Cardiac muscle cell (in vitro differentiated cells and primary cell): Measurements from ENCODE around the gene EVC2. TPM values are rescaled to one million over a fixed set of nuclear protein-coding genes. Genes with fewer than 3 reads are reported as not detected.

ENCODE experiments used
- DNase-seq, 2 donors: peaks; one replicate each; pipeline versions ENCODE4 v3.0.0 to v3.0.0-alpha.2; 2010 to 2017; ENCODE audit warnings: low read depth in 1 of 2, low spot score in 1 of 2
- H3K27ac ChIP-seq: fragments of 200-600 bp; sonication (generic); 2 replicates; pipeline ENCODE4 v1.5.1; 2016
- H3K27me3 ChIP-seq: fragments of 200-600 bp; sonication (generic); 2 replicates; pipeline ENCODE4 v1.6.0; 2016; ENCODE audit warnings: control low read depth
- H3K36me3 ChIP-seq: fragments of 200-600 bp; sonication (generic); 2 replicates; pipeline ENCODE4 v1.5.1; 2016; ENCODE audit warnings: control low read depth
- H3K4me1 ChIP-seq: fragments of 200-600 bp; sonication (generic); 2 replicates; pipeline ENCODE4 v1.8.1; 2017; ENCODE audit warnings: low read depth, mild to moderate bottlenecking, mixed run types
- H3K4me3 ChIP-seq: fragments of 200-600 bp; sonication (generic); 2 replicates; pipeline ENCODE4 v1.5.1; 2016; ENCODE audit warnings: mild to moderate bottlenecking
- H3K9me3 ChIP-seq: fragments of 200-600 bp; sonication (generic); 2 replicates; pipeline ENCODE4 v1.5.1; 2017; ENCODE audit warnings: low read depth, mild to moderate bottlenecking, control low read depth
- polyA plus RNA-seq: library from polyadenylated mRNA; unstranded; fragments of >200 nt; fragmentation: Nextera tagmentation; extraction: Ambion mirVana; gene quantifications from 2 replicates; pipeline ENCODE4 v1.2.1, GENCODE V29; 2016
- total RNA-seq: library from RNA; depleted of rRNA; stranded (reverse); fragments of >200 nt; gene quantifications from 2 replicates; pipeline ENCODE4 v1.2.3, GENCODE V29; 2016
- TF ChIP-seq, protein P1 (sequence below): IDR thresholded peaks from 2 replicates; pipeline ENCODE4 v1.5.1; 2012; ENCODE audit warnings: low read depth, mild to moderate bottlenecking, low read length

The EVC2 gene
- total and polyA plus RNA-seq, 2 experiments from 2014 or later: 2.0 to 3.1 TPM

GRCh38 chr4:5575941-5576340 is 132.4 kb downstream of the EVC2 start:
- Histone ChIP-seq H3K36me3 (no peaks in the 10 kb centered on the region), H3K27me3 (no peaks in the 10 kb centered on the region)
- no peak for DNase-seq

DNA sequence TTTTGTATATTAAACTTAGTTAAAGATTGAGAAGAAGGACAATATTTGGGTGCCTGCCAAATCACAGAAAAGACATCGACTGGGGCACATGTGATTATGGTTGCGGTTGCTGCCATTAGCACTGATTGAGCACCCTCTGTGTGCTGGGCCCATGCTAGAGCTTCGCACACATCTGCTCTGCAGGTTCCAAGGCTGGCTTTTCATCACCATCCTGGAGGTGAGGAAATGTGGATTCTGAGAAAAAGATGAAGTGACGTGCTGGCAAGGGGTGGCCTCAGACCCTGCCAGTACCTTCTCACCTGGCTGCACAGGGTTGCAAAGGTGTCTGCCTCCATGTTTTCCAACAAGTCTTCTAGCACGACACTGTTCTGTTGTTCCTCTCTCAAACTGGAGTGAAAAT is 134.0 kb downstream of the EVC2 start:
- H3K27me3 ChIP-seq: no peaks in the 10 kb centered on the region
- no peaks in the 10 kb centered on the region for H3K9me3 ChIP-seq
- DNase-seq: no peak
- no peaks in the 10 kb centered on the region for H3K36me3 ChIP-seq
- TF ChIP-seq, protein P1, sequence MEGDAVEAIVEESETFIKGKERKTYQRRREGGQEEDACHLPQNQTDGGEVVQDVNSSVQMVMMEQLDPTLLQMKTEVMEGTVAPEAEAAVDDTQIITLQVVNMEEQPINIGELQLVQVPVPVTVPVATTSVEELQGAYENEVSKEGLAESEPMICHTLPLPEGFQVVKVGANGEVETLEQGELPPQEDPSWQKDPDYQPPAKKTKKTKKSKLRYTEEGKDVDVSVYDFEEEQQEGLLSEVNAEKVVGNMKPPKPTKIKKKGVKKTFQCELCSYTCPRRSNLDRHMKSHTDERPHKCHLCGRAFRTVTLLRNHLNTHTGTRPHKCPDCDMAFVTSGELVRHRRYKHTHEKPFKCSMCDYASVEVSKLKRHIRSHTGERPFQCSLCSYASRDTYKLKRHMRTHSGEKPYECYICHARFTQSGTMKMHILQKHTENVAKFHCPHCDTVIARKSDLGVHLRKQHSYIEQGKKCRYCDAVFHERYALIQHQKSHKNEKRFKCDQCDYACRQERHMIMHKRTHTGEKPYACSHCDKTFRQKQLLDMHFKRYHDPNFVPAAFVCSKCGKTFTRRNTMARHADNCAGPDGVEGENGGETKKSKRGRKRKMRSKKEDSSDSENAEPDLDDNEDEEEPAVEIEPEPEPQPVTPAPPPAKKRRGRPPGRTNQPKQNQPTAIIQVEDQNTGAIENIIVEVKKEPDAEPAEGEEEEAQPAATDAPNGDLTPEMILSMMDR: no peak
- H3K4me1 ChIP-seq: no peaks in the 10 kb centered on the region
- no peak overlapping the region for H3K4me3 ChIP-seq
- H3K27ac ChIP-seq: no peak overlapping the region

More at GRCh38 chr4:5575941-5576340, 132.4 kb downstream of the EVC2 start:
- Histone ChIP-seq H3K4me3 (no peak overlapping the region), H3K27ac (no peak overlapping the region), H3K9me3 (no peaks in the 10 kb centered on the region), H3K4me1 (no peaks in the 10 kb centered on the region)
- TF ChIP-seq, protein P1: no peak

DNA sequence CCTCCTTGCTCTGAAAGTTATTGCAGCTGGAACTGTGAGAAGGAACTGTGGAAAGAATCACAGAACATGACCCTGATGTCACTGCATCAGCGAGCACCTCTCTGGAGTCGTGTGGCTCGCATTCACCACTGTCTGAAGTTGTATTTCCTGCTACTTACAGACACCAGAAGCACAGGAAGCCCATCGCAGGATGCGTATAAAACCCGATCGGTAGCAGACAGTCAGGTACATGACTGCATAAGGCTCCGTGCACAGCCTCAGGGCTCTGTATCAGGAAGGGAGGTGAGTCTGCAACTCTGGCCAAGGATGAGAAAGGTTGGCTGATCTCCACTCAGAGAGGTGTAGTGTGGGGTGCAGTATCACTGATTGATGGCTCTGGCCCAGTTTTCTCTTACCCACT is 134.4 kb downstream of the EVC2 start:
- DNase-seq: no peak
- H3K4me1 ChIP-seq: no peaks in the 10 kb centered on the region
- H3K9me3 ChIP-seq: no peaks in the 10 kb centered on the region
- no peak overlapping the region for H3K4me3 ChIP-seq
- TF ChIP-seq, protein P1: no peak
- no peak overlapping the region for H3K27ac ChIP-seq
- no peaks in the 10 kb centered on the region for H3K27me3 ChIP-seq
- no peaks in the 10 kb centered on the region for H3K36me3 ChIP-seq

DNA sequence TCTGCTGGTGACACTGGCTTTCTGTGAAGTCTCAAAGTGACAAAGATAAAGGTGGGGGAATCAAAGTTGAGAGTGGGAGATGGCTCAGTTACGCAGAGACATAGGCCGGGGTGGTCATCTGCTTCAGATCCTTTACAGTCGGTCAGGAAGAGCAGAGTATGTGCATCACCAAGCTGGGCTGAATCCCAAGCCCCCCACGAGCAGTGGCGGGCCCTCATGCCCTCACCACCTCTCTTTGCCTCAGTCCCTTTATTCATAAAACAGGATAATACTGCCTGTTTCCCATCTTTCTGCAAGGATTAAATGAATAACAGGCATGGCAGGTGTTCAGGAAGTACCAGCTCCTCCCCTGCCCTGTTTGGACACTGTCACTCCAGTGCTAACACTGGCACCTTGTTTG is 135.6 kb downstream of the EVC2 start:
- no peak overlapping the region for H3K27ac ChIP-seq
- no peak for DNase-seq
- no peaks in the 10 kb centered on the region for H3K9me3 ChIP-seq
- no peak overlapping the region for H3K4me3 ChIP-seq
- TF ChIP-seq, protein P1: no peak
- no peaks in the 10 kb centered on the region for H3K27me3 ChIP-seq
- H3K36me3 ChIP-seq: no peaks in the 10 kb centered on the region
- H3K4me1 ChIP-seq: no peaks in the 10 kb centered on the region

GRCh38 chr4:5572114-5572513 is 136.2 kb downstream of the EVC2 start:
- Histone ChIP-seq H3K4me1 (no peaks in the 10 kb centered on the region), H3K36me3 (no peaks in the 10 kb centered on the region), H3K27me3 (no peaks in the 10 kb centered on the region), H3K9me3 (no peaks in the 10 kb centered on the region), H3K4me3 (no peak overlapping the region), H3K27ac (no peak overlapping the region)
- peak in 1 of 2 donors; percentile 48 for DNase-seq
- TF ChIP-seq, protein P1: no peak

DNA sequence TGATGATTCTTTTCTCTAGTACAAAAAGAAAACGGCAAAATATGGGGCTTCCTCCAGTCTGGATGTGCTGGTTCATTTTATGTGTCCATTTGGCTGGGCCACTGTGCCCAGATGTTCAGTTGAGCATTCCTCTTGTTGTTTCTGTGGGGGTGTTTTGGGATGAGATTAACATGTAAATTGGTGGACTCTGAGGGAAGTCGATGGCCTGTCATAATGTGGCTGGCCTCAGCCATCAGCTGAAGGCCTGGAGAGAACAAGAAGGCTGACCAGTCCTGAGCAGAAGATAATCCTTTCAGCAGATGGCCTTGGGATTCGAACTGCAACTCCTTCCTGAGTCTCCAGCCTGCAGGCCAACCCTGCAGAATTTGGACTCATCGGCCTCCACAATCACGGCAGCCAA is 136.7 kb downstream of the EVC2 start:
- TF ChIP-seq, protein P1: no peak
- Histone ChIP-seq H3K4me1 (no peaks in the 10 kb centered on the region), H3K36me3 (no peaks in the 10 kb centered on the region), H3K4me3 (no peak overlapping the region), H3K27me3 (no peaks in the 10 kb centered on the region), H3K9me3 (no peaks in the 10 kb centered on the region), H3K27ac (no peak overlapping the region)
- no peak for DNase-seq
